Measurements from ENCODE around the gene FUS. TPM values are rescaled to one million over a fixed set of nuclear protein-coding genes. Genes with fewer than 3 reads are reported as not detected.

FUS gene
- total RNA-seq, 1 experiment from 2014 or later: 522 TPM

GRCh38 chr16:31185339-31185738 is 5.4 kb downstream of the FUS start:
- no peak for TF ChIP-seq JUND (IDR thresholded peaks at IDR 0.05)
- no peak for TF ChIP-seq EZH2 (IDR thresholded peaks at IDR 0.05)
- no peak for TF ChIP-seq CTCF (IDR thresholded peaks at IDR 0.05 in 2 of 3, conservative IDR thresholded peaks at IDR 0.05 in 1 of 3; ENCODE audit: borderline replicate concordance in 1 of 3, insufficient read depth in 1 of 3, low read depth in 2 of 3, low read length in 2 of 3)
- TF ChIP-seq POLR2AphosphoS5 (IDR thresholded peaks at IDR 0.05; ENCODE audit: low read depth, low read length): no peak
- no peak for TF ChIP-seq ELF1 (IDR thresholded peaks at IDR 0.05; ENCODE audit: borderline replicate concordance, low read depth)
- TF ChIP-seq CEBPB (IDR thresholded peaks at IDR 0.05; ENCODE audit: low read depth): no peak
- no peak for TF ChIP-seq TCF7L2 (IDR thresholded peaks at IDR 0.05; ENCODE audit: borderline replicate concordance, extremely low read depth, insufficient read depth, insufficient read length)
- TF ChIP-seq SIN3A (IDR thresholded peaks at IDR 0.05; ENCODE audit: low read depth): no peak
- TF ChIP-seq EGR1 (IDR thresholded peaks at IDR 0.05; ENCODE audit: low read depth): no peak
- no peak for TF ChIP-seq ZBTB33 (IDR thresholded peaks at IDR 0.05; ENCODE audit: extremely low read depth, insufficient replicate concordance, low read length)
- no peak for TF ChIP-seq SRF (IDR thresholded peaks at IDR 0.05; ENCODE audit: low read depth)
- TF ChIP-seq ZFX (IDR thresholded peaks at IDR 0.05): no peak
- Histone ChIP-seq H3K79me2 (ENCODE audit: insufficient read depth, low read length) (peaks cover 100% of the 10 kb centered on the region), H3K27ac (ENCODE audit: low read depth, low read length) (no peak overlapping the region), H2AFZ (ENCODE audit: low read depth, low read length, poor library complexity, severe bottlenecking) (no peak overlapping the region), H3K4me2 (ENCODE audit: low read length) (no peak overlapping the region), H3K27me3 (ENCODE audit: insufficient read depth, low read length) (no peaks in the 10 kb centered on the region), H3K4me1 (ENCODE audit: control insufficient read depth in 1 of 2, insufficient read depth in 2 of 2, low read length in 2 of 2) (peaks cover 4 to 15% of the 10 kb centered on the region in 2 experiments; a peak in 3 of 4 replicates), H3K36me3 (ENCODE audit: control insufficient read depth in 1 of 2, insufficient read depth in 2 of 2, low read length in 2 of 2) (peaks cover 73 to 91% of the 10 kb centered on the region in 2 experiments), H3K4me3 (replicated peaks in 1 of 2; ENCODE audit: low read depth in 1 of 2, low read length in 2 of 2) (no peak overlapping the region), H3K9me2 (ENCODE audit: insufficient read depth) (no peaks in the 10 kb centered on the region), H3K9me3 (ENCODE audit: control insufficient read depth in 1 of 2, insufficient read depth in 1 of 2, low read depth in 1 of 2, low read length in 2 of 2) (no peaks in the 10 kb centered on the region), H4K20me1 (ENCODE audit: insufficient read depth) (peaks cover 88% of the 10 kb centered on the region), H3K9ac (ENCODE audit: low read length) (no peak overlapping the region)
- no TSS peak for BruUV-seq (replicated peaks)
- CTCF ChIA-PET: no interaction called here
- POLR2A ChIA-PET: no interaction called here
- RAD21 ChIA-PET (ENCODE audit: low non-redundant PET in 1 of 2, low total read pairs in 2 of 2, uncharacterized antibody in 2 of 2, unreplicated experiment in 2 of 2): no interaction called here
- intact Hi-C loops (cut with micrococcal nuclease): no loop called here
- ATAC-seq: no peak
- no peak for DNase-seq (ENCODE audit: low read depth, low spot score)
